Trophoblast cell (in vitro differentiated cells and primary cell): Measurements from ENCODE around the gene ITPR1.

ENCODE experiments used
- DNase-seq, 2 donors: peaks; one replicate each; pipeline ENCODE4 v3.0.0-alpha.2; 2016
- H2AFZ ChIP-seq: 2 replicates; pipeline ENCODE4 v1.6.1; 2013; ENCODE audit warnings: low read length, moderate library complexity, mild to moderate bottlenecking; ENCODE audit not compliant: insufficient read depth, poor library complexity
- H2AK5ac ChIP-seq: 2 replicates; pipeline ENCODE4 v1.6.1; 2013; ENCODE audit warnings: mild to moderate bottlenecking, low read length
- H2BK120ac ChIP-seq: 2 replicates; pipeline ENCODE4 v1.6.1; 2013; ENCODE audit warnings: low read length, mild to moderate bottlenecking, moderate library complexity; ENCODE audit not compliant: insufficient read depth, poor library complexity
- H2BK12ac ChIP-seq: 2 replicates; pipeline ENCODE4 v1.6.1; 2013; ENCODE audit warnings: mild to moderate bottlenecking, low read length, moderate library complexity
- H2BK5ac ChIP-seq: 2 replicates; pipeline ENCODE4 v1.6.1; 2013; ENCODE audit warnings: low read length, low read depth, moderate library complexity, mild to moderate bottlenecking; ENCODE audit not compliant: poor library complexity
- H3K14ac ChIP-seq: 2 replicates; pipeline ENCODE4 v1.6.1; 2013; ENCODE audit warnings: mild to moderate bottlenecking, low read length
- H3K18ac ChIP-seq: 2 replicates; pipeline ENCODE4 v1.6.1; 2013; ENCODE audit warnings: mild to moderate bottlenecking, low read length
- H3K23ac ChIP-seq: 2 replicates; pipeline ENCODE4 v1.6.1; 2013; ENCODE audit warnings: low read length
- H3K27ac ChIP-seq: 2 replicates; pipeline ENCODE4 v1.5.1; 2013; ENCODE audit warnings: low read depth, mild to moderate bottlenecking, inconsistent platforms, low read length, moderate library complexity
- H3K27me3 ChIP-seq: 2 replicates; pipeline ENCODE4 v1.6.1; 2013; ENCODE audit warnings: inconsistent platforms, mild to moderate bottlenecking, low read length, moderate library complexity; ENCODE audit not compliant: insufficient read depth
- H3K36me3 ChIP-seq, 2 experiments: 1 replicate in 1 of 2; 2 replicates in 1 of 2; pipeline ENCODE4 v1.6.1; 2013; ENCODE audit warnings: low read length in 2 of 2, mild to moderate bottlenecking in 2 of 2, moderate library complexity in 1 of 2; ENCODE audit not compliant: insufficient read depth in 2 of 2, control insufficient read depth in 1 of 2
- H3K4ac ChIP-seq: 2 replicates; pipeline ENCODE4 v1.6.1; 2013; ENCODE audit warnings: low read depth, mild to moderate bottlenecking, low read length, moderate library complexity
- H3K4me1 ChIP-seq, 2 experiments: 1 replicate in 1 of 2; 2 replicates in 1 of 2; pipeline ENCODE4 v1.6.1; 2013; ENCODE audit warnings: low read length in 2 of 2, mild to moderate bottlenecking in 2 of 2, moderate library complexity in 1 of 2; ENCODE audit not compliant: insufficient read depth in 2 of 2, control insufficient read depth in 1 of 2
- H3K4me2 ChIP-seq: 2 replicates; pipeline ENCODE4 v1.6.1; 2013; ENCODE audit warnings: inconsistent platforms, mild to moderate bottlenecking, low read length, moderate library complexity
- H3K4me3 ChIP-seq: 2 replicates; pipeline ENCODE4 v1.5.1; 2013; ENCODE audit warnings: mild to moderate bottlenecking, low read depth, low read length, inconsistent platforms
- H3K79me1 ChIP-seq: one replicate; pipeline ENCODE4 v1.6.1; 2013; ENCODE audit warnings: low read length
- H3K79me2 ChIP-seq: 2 replicates; pipeline ENCODE4 v1.6.1; 2013; ENCODE audit warnings: low read length, mild to moderate bottlenecking; ENCODE audit not compliant: control insufficient read depth, insufficient read depth, poor library complexity
- H3K9ac ChIP-seq: 2 replicates; pipeline ENCODE4 v1.6.1; 2013; ENCODE audit warnings: mild to moderate bottlenecking, low read length
- H3K9me3 ChIP-seq: 2 replicates; pipeline ENCODE4 v1.6.1; 2013; ENCODE audit warnings: low read depth, mild to moderate bottlenecking, control low read depth, inconsistent platforms, low read length; ENCODE audit not compliant: insufficient read depth
- H4K12ac ChIP-seq: 2 replicates; pipeline ENCODE4 v1.6.1; 2013; ENCODE audit warnings: low read depth, mild to moderate bottlenecking, low read length, moderate library complexity
- H4K8ac ChIP-seq: 2 replicates; pipeline ENCODE4 v1.6.1; 2013; ENCODE audit warnings: low read depth, mild to moderate bottlenecking, low read length, moderate library complexity
- H4K91ac ChIP-seq: one replicate; pipeline ENCODE4 v1.6.1; 2013; ENCODE audit warnings: low read depth, mild to moderate bottlenecking, low read length, moderate library complexity
- WGBS: extraction: QIAGEN DNeasy Blood & Tissue Kit; methylation state at CpG from one replicate; pipeline ENCODE4 v1.1.7; 2013; ENCODE audit warnings: missing lambda C conversion rate; ENCODE audit not compliant: insufficient read length, insufficient coverage; ENCODE audit errors: extremely low coverage; 5-methylcytosine and 5-hydroxymethylcytosine counted together

The ITPR1 gene

GRCh38 chr3:4672725-4673275 lies 179.7 kb downstream of the ITPR1 start:
- Histone ChIP-seq H3K27ac (no peak overlapping the region), H3K79me1 (no peaks in the 10 kb centered on the region), H4K91ac (no peak overlapping the region), H4K8ac (no peak overlapping the region), H2AK5ac (no peak overlapping the region), H2BK120ac (no peak overlapping the region), H3K9ac (no peak overlapping the region), H3K14ac (no peak overlapping the region), H2BK5ac (no peak overlapping the region), H3K36me3 (no peaks in the 10 kb centered on the region), H3K18ac (no peak overlapping the region), H3K23ac (no peak overlapping the region), H3K9me3 (no peaks in the 10 kb centered on the region), H3K4me3 (no peak overlapping the region), H3K4me2 (no peak overlapping the region), H2AFZ (no peak overlapping the region), H3K79me2 (no peaks in the 10 kb centered on the region), H3K4me1 (no peaks in the 10 kb centered on the region), H2BK12ac (no peak overlapping the region), H3K27me3 (no peaks in the 10 kb centered on the region), H3K4ac (no peak overlapping the region), H4K12ac (no peak overlapping the region)
- WGBS = no CpG with 5 or more reads among the region's 11 CpGs
- DNase-seq = no peak

GRCh38 chr3:4674216-4674615 lies 181.1 kb downstream of the ITPR1 start:
- no peak overlapping the region for H2AFZ ChIP-seq
- H3K4me2 ChIP-seq = no peak overlapping the region
- H3K9ac ChIP-seq = no peak overlapping the region
- DNase-seq = no peak
- no peaks in the 10 kb centered on the region for H3K4me1 ChIP-seq
- no peaks in the 10 kb centered on the region for H3K27me3 ChIP-seq
- H2AK5ac ChIP-seq = no peak overlapping the region
- H3K4me3 ChIP-seq = no peak overlapping the region
- no peaks in the 10 kb centered on the region for H3K79me1 ChIP-seq
- no peak overlapping the region for H3K27ac ChIP-seq
- H2BK120ac ChIP-seq = no peak overlapping the region
- no peak overlapping the region for H3K4ac ChIP-seq
- H4K8ac ChIP-seq = no peak overlapping the region
- WGBS = no CpG with 5 or more reads among the region's 2 CpGs
- H3K18ac ChIP-seq = no peak overlapping the region
- no peaks in the 10 kb centered on the region for H3K9me3 ChIP-seq
- H4K91ac ChIP-seq = no peak overlapping the region
- H2BK12ac ChIP-seq = no peak overlapping the region
- H3K79me2 ChIP-seq = no peaks in the 10 kb centered on the region
- no peaks in the 10 kb centered on the region for H3K36me3 ChIP-seq
- H3K14ac ChIP-seq = no peak overlapping the region
- no peak overlapping the region for H3K23ac ChIP-seq
- H2BK5ac ChIP-seq = no peak overlapping the region
- H4K12ac ChIP-seq = no peak overlapping the region

- Histone ChIP-seq H3K79me2 (no peaks in the 10 kb centered on the region), H3K4me1 (no peaks in the 10 kb centered on the region), H3K23ac (no peak overlapping the region), H3K14ac (no peak overlapping the region), H2AK5ac (no peak overlapping the region), H2BK5ac (no peak overlapping the region), H3K4me2 (no peak overlapping the region), H3K9ac (no peak overlapping the region), H2AFZ (no peak overlapping the region), H3K36me3 (no peaks in the 10 kb centered on the region), H3K27me3 (no peaks in the 10 kb centered on the region), H2BK12ac (no peak overlapping the region), H3K18ac (no peak overlapping the region), H3K9me3 (no peaks in the 10 kb centered on the region), H4K8ac (no peak overlapping the region), H3K4me3 (no peak overlapping the region), H4K12ac (no peak overlapping the region), H2BK120ac (no peak overlapping the region), H3K4ac (no peak overlapping the region), H3K79me1 (no peaks in the 10 kb centered on the region), H4K91ac (no peak overlapping the region), H3K27ac (no peak overlapping the region)
- WGBS = no CpG with 5 or more reads among the region's 1 CpG
- DNase-seq = no peak
Measured at GRCh38 chr3:4675704-4676103, 182.6 kb downstream of the ITPR1 start.

GRCh38 chr3:4678320-4678719 lies 185.2 kb downstream of the ITPR1 start:
- Histone ChIP-seq H3K4me3 (no peak overlapping the region), H4K8ac (no peak overlapping the region), H3K27ac (no peak overlapping the region), H2BK120ac (no peak overlapping the region), H3K4me1 (no peaks in the 10 kb centered on the region), H3K18ac (no peak overlapping the region), H3K9me3 (peaks cover 2% of the 10 kb centered on the region), H3K27me3 (no peaks in the 10 kb centered on the region), H2BK5ac (no peak overlapping the region), H3K36me3 (no peaks in the 10 kb centered on the region), H4K12ac (no peak overlapping the region), H3K79me1 (no peaks in the 10 kb centered on the region), H3K79me2 (no peaks in the 10 kb centered on the region), H2AFZ (no peak overlapping the region), H2BK12ac (no peak overlapping the region), H4K91ac (no peak overlapping the region), H3K4ac (no peak overlapping the region), H3K9ac (no peak overlapping the region), H2AK5ac (no peak overlapping the region), H3K23ac (no peak overlapping the region), H3K14ac (no peak overlapping the region), H3K4me2 (no peak overlapping the region)
- WGBS = no CpG with 5 or more reads among the region's 10 CpGs
- no peak for DNase-seq
